ENCODE data around the gene PCGF5.
"Not testable (repeated sequence)": the region's sequence is repeated elsewhere in the genome, so short reads cannot be mapped to it uniquely, and the experiment has no call there.

PCGF5 gene

GRCh38 chr10:91316486-91316885 is 96.0 kb downstream of the PCGF5 start:
- DNase-seq (ENCODE audit: low read depth, low spot score): no peak
- no peak overlapping the region for H3K27ac ChIP-seq

GRCh38 chr10:91317541-91317940 is 97.1 kb downstream of the PCGF5 start:
- H3K27ac ChIP-seq: no peak overlapping the region
- DNase-seq (ENCODE audit: low read depth, low spot score): no peak

GRCh38 chr10:91319336-91319735 is 98.9 kb downstream of the PCGF5 start:
- no peak for DNase-seq (ENCODE audit: low read depth, low spot score)

GRCh38 chr10:91323293-91323905 is 102.9 kb downstream of the PCGF5 start:
- not testable (repeated sequence) for DNase-seq (ENCODE audit: low read depth, low spot score); H3K27ac ChIP-seq

More at GRCh38 chr10:91319336-91319735, 98.9 kb downstream of the PCGF5 start:
- H3K27ac ChIP-seq: no peak overlapping the region

- no peak for DNase-seq (ENCODE audit: low read depth, low spot score)
- no peak overlapping the region for H3K27ac ChIP-seq
Observed at GRCh38 chr10:91328320-91328984, 108.0 kb downstream of the PCGF5 start.

Measured in epithelial cell of prostate (primary cell).